Spleen (tissue), 11 donors: ENCODE results near the gene ZNF516. TPM values are rescaled to one million over a fixed set of nuclear protein-coding genes. Genes with fewer than 3 reads are reported as not detected.

ENCODE experiments used
- DNase-seq: peaks from one replicate; pipeline ENCODE4 v3.0.0-alpha.2; 2020
- H3K27ac ChIP-seq, 8 donors: fragments of 200-600 bp; sonication (generic) in 7 of 8; 1 replicate in 4 of 8; 2 replicates in 4 of 8; pipeline versions ENCODE4 v1.5.0 to v1.8.0; 2016 to 2021; ENCODE audit warnings: inconsistent platforms in 4 of 8, mild to moderate bottlenecking in 4 of 8, moderate library complexity in 1 of 8
- H3K27me3 ChIP-seq, 7 donors: fragments of 200-600 bp; sonication (generic) in 6 of 7; replicated peaks in 1 of 7; 1 replicate in 4 of 7; 2 replicates in 3 of 7; pipeline versions ENCODE4 v1.5.0 to v1.8.0; 2016 to 2021; ENCODE audit warnings: inconsistent platforms in 3 of 7, mild to moderate bottlenecking in 1 of 7
- H3K36me3 ChIP-seq, 6 donors: fragments of 200-600 bp; sonication (generic) in 5 of 6; 1 replicate in 4 of 6; 2 replicates in 2 of 6; pipeline versions ENCODE4 v1.5.0 to v1.8.0; 2016 to 2021; ENCODE audit warnings: inconsistent platforms in 2 of 6
- H3K4me1 ChIP-seq, 6 donors: fragments of 200-600 bp; sonication (generic) in 5 of 6; 1 replicate in 3 of 6; 2 replicates in 3 of 6; pipeline versions ENCODE4 v1.5.0 to v1.8.0; 2016 to 2021; ENCODE audit warnings: inconsistent platforms in 3 of 6
- H3K4me3 ChIP-seq, 8 donors: fragments of 200-600 bp; sonication (generic) in 7 of 8; 1 replicate in 4 of 8; 2 replicates in 4 of 8; pipeline versions ENCODE4 v1.5.0 to v1.8.0; 2016 to 2021; ENCODE audit warnings: inconsistent platforms in 4 of 8, mild to moderate bottlenecking in 4 of 8, moderate library complexity in 2 of 8
- H3K9me3 ChIP-seq, 8 donors: fragments of 200-600 bp; sonication (generic) in 7 of 8; 1 replicate in 4 of 8; 2 replicates in 4 of 8; pipeline versions ENCODE4 v1.5.0 to v1.8.0; 2016 to 2021; ENCODE audit warnings: inconsistent platforms in 4 of 8
- CTCF ChIP-seq, 11 experiments: fragments of 200-600 bp in 7 of 11; fragments of 450-650 bp in 4 of 11; sonication (generic) in 4 of 11; IDR thresholded peaks in 8 of 11; conservative IDR thresholded peaks in 3 of 11; 1 replicate in 7 of 11; 2 replicates in 4 of 11; pipeline versions ENCODE4 v1.4.0 to v1.8.0; 2016 to 2021; ENCODE audit warnings: antibody characterized with exemption in 11 of 11, inconsistent platforms in 4 of 11, mild to moderate bottlenecking in 1 of 11
- POLR2A ChIP-seq, 3 donors: fragments of 450-650 bp; IDR thresholded peaks; one replicate each; pipeline ENCODE4 v1.5.1; 2017; ENCODE audit warnings: antibody characterized with exemption in 3 of 3, mild to moderate bottlenecking in 1 of 3
- POLR2AphosphoS5 ChIP-seq, 3 donors: sonication (generic); formaldehyde crosslinking; IDR thresholded peaks; one replicate each; pipeline ENCODE4 v1.5.1; 2017; ENCODE audit warnings: antibody characterized with exemption in 3 of 3
- WGBS, 5 donors: extraction: QIAGEN DNeasy Blood & Tissue Kit in 3 of 5; methylation state at CpG; one replicate each; pipeline versions ENCODE4 v1.1.5 to v1.1.7; 2013 to 2018; 5-methylcytosine and 5-hydroxymethylcytosine counted together
- intact Hi-C: fragments of 100-400 bp; cut with DNase I; formaldehyde crosslinking; loops from one replicate; pipeline ENCODE4 v1.15.0; 2023; ENCODE audit warnings: low total_unique reads
- polyA plus RNA-seq, 3 donors: library from polyadenylated mRNA; stranded (reverse); fragments of 200-250 nt; gene quantifications; one replicate each; pipeline ENCODE4 v1.2.1, GENCODE V29; 2013
- total RNA-seq, 7 donors: library from RNA; depleted of rRNA in 3 of 7; stranded (reverse); fragments of >200 nt in 3 of 7; fragmentation: NEBNext Ultra II Directional in 4 of 7; extraction: Animal tissue kit (Norgen Biotek cat#: 25700) in 4 of 7; gene quantifications; one replicate each; pipeline versions ENCODE4 v1.1.0 to v1.2.1, GENCODE V29; 2016 to 2021
- donor health status: healthy with polysubstance abuse.
- donor health status: DM: no; HTN: no; CAD: no; lungs with moderate emphysema.
- donor health status: DM: no; HTN: no; CAD: no.
- donor health status: Bipolar disorder and iron deficiency.
- donor health status: healthy.
- donor health status: DM: no; HTN: no; CAD: no.
- donor health status: DM: yes; HTN: yes; CAD: no.

Gene ZNF516
- total and polyA plus RNA-seq, 10 donors: 4.5 to 58.4 (median 40.0) TPM

DNA sequence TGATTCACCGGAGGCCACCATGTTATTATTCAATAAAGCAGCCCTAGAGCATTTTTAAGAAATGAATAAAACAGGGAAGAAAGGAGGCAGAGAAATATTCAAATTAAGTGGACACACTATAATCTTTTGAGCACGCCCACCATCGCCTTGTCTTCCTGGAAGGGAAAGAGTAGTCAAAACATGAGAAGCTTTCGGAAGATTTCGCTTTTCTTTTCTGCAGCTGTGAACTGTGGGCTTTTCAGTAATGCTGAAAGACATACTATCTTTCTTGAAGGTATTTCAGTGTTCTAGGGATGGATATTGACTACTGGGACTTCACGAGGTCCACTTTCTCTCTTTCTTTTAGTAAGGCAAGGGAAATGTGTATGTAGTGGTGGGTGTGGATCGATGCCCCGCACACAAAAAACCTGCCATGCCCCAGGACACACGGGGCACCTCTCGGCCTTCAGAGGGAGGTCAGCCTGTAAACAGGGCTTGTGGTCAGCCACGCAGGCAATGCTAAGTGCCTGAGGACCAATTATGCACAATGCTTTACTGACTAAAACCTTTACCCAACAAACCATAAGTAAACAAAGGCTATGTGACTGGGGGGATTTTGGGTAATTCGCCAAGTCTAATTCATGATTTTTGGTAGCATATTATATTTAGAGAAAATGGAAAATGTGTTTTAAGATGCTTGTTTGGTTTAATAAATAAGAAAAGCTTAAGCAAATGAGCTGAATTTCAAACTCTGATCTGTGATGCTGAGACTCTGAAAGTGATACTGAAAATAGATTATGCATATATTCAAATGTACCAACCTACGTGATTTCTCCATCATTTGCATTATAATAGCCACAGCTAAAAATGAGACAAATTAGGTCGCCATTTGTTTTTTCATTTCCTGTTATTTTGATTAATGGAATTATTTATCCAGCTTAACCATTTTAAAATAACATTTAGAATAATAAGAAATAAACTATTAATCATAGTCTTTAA, 130.5 kb downstream of the ZNF516 start:
- intact Hi-C loops: no loop called here
- WGBS, 5 donors: 79 to 87% (median 82%) methylated on average over 14 of the region's 14 CpGs
- DNase-seq: no peak

DNA sequence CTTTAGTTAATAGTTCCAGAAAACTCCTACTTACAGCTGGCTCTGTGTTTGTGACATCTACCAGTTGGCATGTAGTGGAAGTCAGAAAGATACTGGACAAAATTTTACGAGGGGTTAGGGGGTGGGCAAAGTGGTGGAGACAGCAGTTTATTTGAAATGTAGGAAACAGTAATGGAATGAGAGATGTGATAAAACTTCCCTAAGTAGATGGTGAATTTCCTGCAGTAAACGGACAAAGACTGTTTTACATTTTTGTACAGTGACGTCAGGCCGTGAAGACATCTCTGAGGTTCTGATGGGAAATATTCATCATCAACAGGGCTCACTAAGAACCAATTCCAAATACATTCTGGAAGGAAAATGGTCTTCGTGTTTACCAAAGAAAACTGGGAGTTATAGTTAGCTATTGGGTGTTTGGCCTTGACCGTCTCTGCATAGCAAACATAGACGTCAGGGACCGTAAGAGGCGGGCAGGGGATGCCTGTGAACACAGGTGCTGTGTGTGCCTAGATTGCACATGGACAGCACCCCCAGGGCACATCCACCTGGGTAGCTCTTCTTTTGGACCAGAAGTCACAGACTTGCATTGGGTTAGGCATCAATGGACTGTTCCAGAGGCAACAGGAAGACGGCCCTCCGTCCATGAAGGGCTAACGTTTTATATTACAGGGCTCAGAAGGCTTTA, 131.5 kb downstream of the ZNF516 start:
- WGBS, 5 donors: 90 to 93% (median 91%) methylated on average over 12 of the region's 12 CpGs
- Histone ChIP-seq H3K9me3 (no peaks in the 10 kb centered on the region), H3K27me3 (no peaks in the 10 kb centered on the region), H3K4me3 (no peak overlapping the region), H3K4me1 (no peaks in the 10 kb centered on the region), H3K27ac (no peak overlapping the region), H3K36me3 (peaks cover 0 to 78% (median 28%) of the 10 kb centered on the region in 6 donors)
- intact Hi-C loops: no loop called here
- no peak for DNase-seq
- TF ChIP-seq POLR2AphosphoS5 (IDR thresholded peaks at IDR 0.05) (no peak), CTCF (IDR thresholded peaks at IDR 0.05 in 8 of 11, conservative IDR thresholded peaks at IDR 0.05 in 3 of 11) (no peak), POLR2A (IDR thresholded peaks at IDR 0.05) (no peak)

More for the DNA sequence above, 130.5 kb downstream of the ZNF516 start:
- TF ChIP-seq POLR2AphosphoS5 (IDR thresholded peaks at IDR 0.05) (no peak), POLR2A (IDR thresholded peaks at IDR 0.05) (no peak), CTCF (IDR thresholded peaks at IDR 0.05 in 8 of 11, conservative IDR thresholded peaks at IDR 0.05 in 3 of 11) (no peak)
- no peaks in the 10 kb centered on the region for H3K27me3 ChIP-seq
- no peaks in the 10 kb centered on the region for H3K4me1 ChIP-seq
- no peak overlapping the region for H3K4me3 ChIP-seq
- no peak overlapping the region for H3K27ac ChIP-seq
- peaks cover 0 to 78% (median 19%) of the 10 kb centered on the region in 6 donors for H3K36me3 ChIP-seq
- H3K9me3 ChIP-seq: no peaks in the 10 kb centered on the region

DNA sequence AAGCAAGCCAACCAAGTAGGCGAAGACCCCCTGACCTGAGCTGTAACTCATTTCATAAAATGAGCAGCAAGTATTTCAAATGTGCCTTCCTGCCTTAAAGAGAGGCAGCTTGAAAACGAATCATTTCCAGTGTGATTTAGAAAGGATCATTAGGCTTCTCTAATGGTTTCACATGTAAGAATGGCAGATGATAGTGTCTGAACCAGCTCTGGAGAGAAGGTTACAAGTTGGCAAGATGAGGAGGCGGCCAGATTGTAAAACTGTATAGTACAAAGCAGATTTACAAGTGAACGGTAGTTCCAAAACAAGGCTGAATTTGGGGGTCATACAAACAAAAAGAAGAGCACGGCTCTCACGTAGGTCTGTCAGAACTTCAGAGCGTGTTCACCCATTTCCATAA, 132.4 kb downstream of the ZNF516 start:
- H3K9me3 ChIP-seq: no peaks in the 10 kb centered on the region
- no peak for DNase-seq
- no peak for TF ChIP-seq POLR2AphosphoS5 (IDR thresholded peaks at IDR 0.05)
- no peak for TF ChIP-seq CTCF (IDR thresholded peaks at IDR 0.05 in 8 of 11, conservative IDR thresholded peaks at IDR 0.05 in 3 of 11)
- TF ChIP-seq POLR2A (IDR thresholded peaks at IDR 0.05): no peak
- 89 to 94% (median 93%) methylated on average over 7 of the region's 7 CpGs for WGBS, 5 donors
- H3K27me3 ChIP-seq: no peaks in the 10 kb centered on the region
- peaks cover 0 to 87% (median 29%) of the 10 kb centered on the region in 6 donors for H3K36me3 ChIP-seq
- H3K27ac ChIP-seq: no peak overlapping the region
- no peak overlapping the region for H3K4me3 ChIP-seq
- intact Hi-C loops: no loop called here
- no peaks in the 10 kb centered on the region for H3K4me1 ChIP-seq

- Histone ChIP-seq H3K27ac (no peak overlapping the region), H3K27me3 (no peaks in the 10 kb centered on the region), H3K4me3 (no peak overlapping the region), H3K36me3 (peaks cover 0 to 88% (median 37%) of the 10 kb centered on the region in 6 donors), H3K9me3 (no peaks in the 10 kb centered on the region), H3K4me1 (no peaks in the 10 kb centered on the region)
- TF ChIP-seq CTCF (IDR thresholded peaks at IDR 0.05 in 8 of 11, conservative IDR thresholded peaks at IDR 0.05 in 3 of 11): no peak
- TF ChIP-seq POLR2A (IDR thresholded peaks at IDR 0.05): no peak
- no peak for TF ChIP-seq POLR2AphosphoS5 (IDR thresholded peaks at IDR 0.05)
- intact Hi-C loops: no loop called here
- WGBS, 5 donors: 91 to 95% (median 95%) methylated on average over 8 of the region's 8 CpGs
- no peak for DNase-seq
These were observed 133.8 kb downstream of the ZNF516 start for GRCh38 chr18:76361219-76361618.
